H1 (cell line): ENCODE results near the gene RERE. TPM values are rescaled to one million over a fixed set of nuclear protein-coding genes. Genes with fewer than 3 reads are reported as not detected.

Experiments
- CTCF ChIA-PET: fragments of 300-600 bp; sonication (Branson Sonifier 250); formaldehyde crosslinking; loops from one replicate; lab custom pipeline; 2021; ENCODE audit not compliant: partially characterized antibody; lab: Charles Lee
- POLR2A ChIA-PET: fragments of 300-600 bp; sonication (Branson Sonifier 250); formaldehyde crosslinking; loops from one replicate; lab custom pipeline; 2021; ENCODE audit warnings: inconsistent platforms; ENCODE audit not compliant: partially characterized antibody; lab: Charles Lee
- DNase-seq, 2 experiments: peaks; one replicate each; pipeline versions ENCODE4 v3.0.0 to v3.0.0-alpha.2; 2010 to 2022; ENCODE audit warnings: low spot score in 2 of 2, low read depth in 1 of 2, mixed read lengths in 1 of 2
- FAIRE-seq: peaks from 2 replicates; lab custom pipeline; 2011; peaks lifted over from hg19 to GRCh38; lab: Jason Lieb, UNC
- H2AFZ ChIP-seq: 2 replicates; pipeline ENCODE4 v1.8.1; 2012; ENCODE audit warnings: low read length, inconsistent platforms
- H2AK5ac ChIP-seq: 2 replicates; pipeline ENCODE4 v1.6.1; 2013; ENCODE audit warnings: low read depth, low read length
- H2BK120ac ChIP-seq: replicated peaks from 2 replicates; pipeline ENCODE3; 2013; ENCODE audit warnings: low read depth, low read length, inconsistent platforms
- H2BK12ac ChIP-seq: 2 replicates; pipeline ENCODE4 v1.6.1; 2013; ENCODE audit warnings: low read depth, low read length
- H2BK15ac ChIP-seq: 2 replicates; pipeline ENCODE4 v1.6.1; 2013; ENCODE audit warnings: low read length
- H2BK20ac ChIP-seq: 2 replicates; pipeline ENCODE4 v1.6.1; 2013; ENCODE audit warnings: low read length
- H2BK5ac ChIP-seq: 2 replicates; pipeline ENCODE4 v1.6.1; 2013; ENCODE audit warnings: low read depth, low read length
- H3K14ac ChIP-seq: 2 replicates; pipeline ENCODE4 v1.6.1; 2013; ENCODE audit warnings: inconsistent platforms; ENCODE audit not compliant: insufficient read length
- H3K18ac ChIP-seq: 2 replicates; pipeline ENCODE4 v1.6.1; 2013; ENCODE audit warnings: low read length; ENCODE audit errors: extremely low read depth
- H3K23ac ChIP-seq: 2 replicates; pipeline ENCODE4 v1.6.1; 2013; ENCODE audit warnings: inconsistent platforms; ENCODE audit not compliant: insufficient read length
- H3K23me2 ChIP-seq: 2 replicates; pipeline ENCODE4 v1.6.1; 2013; ENCODE audit warnings: low read depth, low read length
- H3K27ac ChIP-seq: 2 replicates; pipeline ENCODE4 v1.6.1; 2011; ENCODE audit warnings: low read depth, low read length, inconsistent platforms
- H3K27me3 ChIP-seq, 4 experiments: replicated peaks in 1 of 4; 1 replicate in 1 of 4; 2 replicates in 3 of 4; pipeline versions ENCODE4 v1.6.1 to v1.8.1; 2011 to 2013; ENCODE audit warnings: low read length in 3 of 4, mild to moderate bottlenecking in 3 of 4, inconsistent platforms in 2 of 4, mixed read lengths in 2 of 4, moderate library complexity in 1 of 4; ENCODE audit not compliant: control insufficient read depth in 3 of 4, insufficient read depth in 3 of 4; ENCODE audit errors: extremely low read depth in 1 of 4
- H3K36me3 ChIP-seq, 4 experiments: 2 replicates each; pipeline versions ENCODE4 v1.6.1 to v1.8.1; 2011 to 2013; ENCODE audit warnings: mild to moderate bottlenecking in 4 of 4, low read length in 3 of 4, moderate library complexity in 2 of 4, control low read depth in 1 of 4, inconsistent platforms in 1 of 4; ENCODE audit not compliant: insufficient read depth in 4 of 4, control insufficient read depth in 2 of 4
- H3K4ac ChIP-seq: replicated peaks from 2 replicates; pipeline ENCODE3; 2013; ENCODE audit warnings: low read length, low read depth, mixed read lengths, inconsistent platforms; ENCODE audit not compliant: insufficient read length
- H3K4me1 ChIP-seq, 4 experiments: replicated peaks in 1 of 4; 1 replicate in 1 of 4; 2 replicates in 3 of 4; pipeline versions ENCODE4 v1.6.1 to v1.8.1; 2011 to 2013; ENCODE audit warnings: low read length in 3 of 4, inconsistent platforms in 2 of 4, mixed read lengths in 1 of 4; ENCODE audit not compliant: insufficient read depth in 4 of 4, control insufficient read depth in 3 of 4
- H3K4me2 ChIP-seq, 2 experiments: 2 replicates each; pipeline versions ENCODE4 v1.6.1 to v1.8.1; 2011 to 2013; ENCODE audit warnings: low read depth in 2 of 2, low read length in 2 of 2, control low read depth in 1 of 2, inconsistent platforms in 1 of 2, mild to moderate bottlenecking in 1 of 2; ENCODE audit not compliant: insufficient read depth in 1 of 2
- H3K4me3 ChIP-seq, 4 experiments: fragments of 200-600, 300-600 bp in 1 of 4; sonication (generic), shearing (Covaris generic), sonication (Bioruptor Twin) in 1 of 4; 2 replicates each; pipeline versions ENCODE4 v1.5.1 to v1.8.1; 2011 to 2016; ENCODE audit warnings: low read length in 4 of 4, low read depth in 3 of 4, control low read depth in 2 of 4, inconsistent platforms in 2 of 4, mild to moderate bottlenecking in 2 of 4, mixed read lengths in 1 of 4, moderate library complexity in 1 of 4; ENCODE audit not compliant: insufficient read depth in 2 of 4; ENCODE audit errors: extremely low read depth in 1 of 4
- H3K56ac ChIP-seq: replicated peaks from 2 replicates; pipeline ENCODE3; 2013; ENCODE audit warnings: low read depth, mild to moderate bottlenecking, mixed read lengths, low read length, inconsistent platforms; ENCODE audit not compliant: insufficient read length
- H3K79me1 ChIP-seq: 2 replicates; pipeline ENCODE4 v1.6.1; 2013; ENCODE audit warnings: low read depth, low read length, control low read depth
- H3K79me2 ChIP-seq, 2 experiments: 2 replicates each; pipeline versions ENCODE4 v1.6.1 to v1.8.1; 2012 to 2013; ENCODE audit warnings: low read length in 2 of 2, mild to moderate bottlenecking in 2 of 2, inconsistent platforms in 1 of 2; ENCODE audit not compliant: insufficient read depth in 2 of 2, control insufficient read depth in 1 of 2
- H3K9ac ChIP-seq, 4 experiments: replicated peaks in 1 of 4; 1 replicate in 1 of 4; 2 replicates in 3 of 4; pipeline versions ENCODE4 v1.6.1 to v1.8.1; 2011 to 2013; ENCODE audit warnings: low read depth in 3 of 4, low read length in 3 of 4, control low read depth in 2 of 4, mild to moderate bottlenecking in 2 of 4, moderate library complexity in 2 of 4, inconsistent platforms in 1 of 4; ENCODE audit errors: extremely low read depth in 1 of 4
- H3K9me3 ChIP-seq, 2 experiments: 2 replicates each; pipeline versions ENCODE4 v1.6.1 to v1.8.1; 2012 to 2013; ENCODE audit warnings: mild to moderate bottlenecking in 2 of 2, moderate library complexity in 2 of 2, control low read depth in 1 of 2, inconsistent platforms in 1 of 2, low read depth in 1 of 2, low read length in 1 of 2, mixed read lengths in 1 of 2; ENCODE audit not compliant: insufficient read depth in 2 of 2
- H4K20me1 ChIP-seq, 2 experiments: replicated peaks in 1 of 2; 2 replicates each; pipeline versions ENCODE3 to v1.8.1; 2011 to 2013; ENCODE audit warnings: inconsistent platforms in 2 of 2, low read length in 2 of 2, mild to moderate bottlenecking in 1 of 2; ENCODE audit not compliant: insufficient read depth in 2 of 2, control insufficient read depth in 1 of 2
- H4K5ac ChIP-seq: 2 replicates; pipeline ENCODE4 v1.6.1; 2013; ENCODE audit warnings: low read length, low read depth, mixed read lengths, inconsistent platforms; ENCODE audit not compliant: insufficient read length
- H4K8ac ChIP-seq: 2 replicates; pipeline ENCODE4 v1.8.0; 2013; ENCODE audit warnings: mild to moderate bottlenecking, moderate library complexity, low read length, inconsistent platforms; ENCODE audit not compliant: insufficient read depth; ENCODE audit errors: extremely low read depth
- H4K91ac ChIP-seq: replicated peaks from 2 replicates; pipeline ENCODE3; 2013; ENCODE audit warnings: low read length, mixed read lengths, inconsistent platforms; ENCODE audit not compliant: insufficient read length
- CHD1 ChIP-seq: IDR thresholded peaks from 2 replicates; pipeline ENCODE4 v1.6.1; 2012; ENCODE audit warnings: low read depth, low read length, improper control_type of control experiment
- EGR1 ChIP-seq: IDR thresholded peaks from 2 replicates; pipeline ENCODE4 v1.6.1; 2011; ENCODE audit warnings: low read depth, low read length, borderline replicate concordance
- NANOG ChIP-seq: IDR thresholded peaks from 2 replicates; pipeline ENCODE4 v1.6.1; 2011; ENCODE audit warnings: low read length, low read depth, mild to moderate bottlenecking, inconsistent platforms; ENCODE audit not compliant: insufficient read depth, poor library complexity, severe bottlenecking
- POU5F1 ChIP-seq: IDR thresholded peaks from 2 replicates; pipeline ENCODE4 v1.6.1; 2011; ENCODE audit warnings: low read depth, mild to moderate bottlenecking, low read length, moderate library complexity
- RAD21 ChIP-seq, 2 experiments: IDR thresholded peaks in 1 of 2; conservative IDR thresholded peaks in 1 of 2; 2 replicates each; pipeline ENCODE4 v1.6.1; 2011; ENCODE audit warnings: low read depth in 2 of 2, low read length in 2 of 2, improper control_type of control experiment in 1 of 2, inconsistent platforms in 1 of 2, mild to moderate bottlenecking in 1 of 2, moderate library complexity in 1 of 2
- SIN3A ChIP-seq, 2 experiments: IDR thresholded peaks in 1 of 2; conservative IDR thresholded peaks in 1 of 2; 2 replicates each; pipeline ENCODE4 v1.6.1; 2011 to 2012; ENCODE audit warnings: low read length in 2 of 2, improper control_type of control experiment in 1 of 2, low read depth in 1 of 2, mild to moderate bottlenecking in 1 of 2
- WGBS, 2 experiments: shearing (Covaris generic) in 1 of 2; methylation state at CpG; one replicate each; pipeline versions ENCODE4 v1.1.6 to v1.1.7; 2013 to 2015; ENCODE audit warnings: low lambda C conversion rate in 2 of 2, mixed read lengths in 2 of 2, inconsistent platforms in 1 of 2, low coverage in 1 of 2, missing lambda C conversion rate in 1 of 2; ENCODE audit not compliant: insufficient replicate concordance in 2 of 2, insufficient coverage in 1 of 2, insufficient read length in 1 of 2; ENCODE audit errors: extremely low coverage in 1 of 2, missing lambda C conversion rate in 1 of 2; 5-methylcytosine and 5-hydroxymethylcytosine counted together
- polyA plus RNA-seq, 7 experiments: library from polyadenylated mRNA; depleted of rRNA in 3 of 7; stranded (reverse) in 5 of 7; unstranded in 2 of 7; fragments of >200 nt in 5 of 7; fragments of 200-250 nt in 2 of 7; gene quantifications; 1 replicate in 5 of 7; 2 replicates in 1 of 7; 4 replicates in 1 of 7; pipeline versions ENCODE4 v1.2.1 to v1.2.3, GENCODE V29; 2011 to 2013; ENCODE audit warnings: missing spikeins in 2 of 7, mixed read lengths in 2 of 7
- total RNA-seq: library from RNA; stranded (reverse); fragmentation: NEBNext Ultra II Directional; extraction: Animal tissue kit (Norgen Biotek cat#: 25700); gene quantifications from 2 replicates; pipeline ENCODE4 v1.2.1, GENCODE V29; 2021

RERE gene
- total and polyA plus RNA-seq, 2 of the 8 experiments (the other 6 are each of a cell fraction or from before 2014, with no cell fraction given): 15.3 to 142 TPM

DNA sequence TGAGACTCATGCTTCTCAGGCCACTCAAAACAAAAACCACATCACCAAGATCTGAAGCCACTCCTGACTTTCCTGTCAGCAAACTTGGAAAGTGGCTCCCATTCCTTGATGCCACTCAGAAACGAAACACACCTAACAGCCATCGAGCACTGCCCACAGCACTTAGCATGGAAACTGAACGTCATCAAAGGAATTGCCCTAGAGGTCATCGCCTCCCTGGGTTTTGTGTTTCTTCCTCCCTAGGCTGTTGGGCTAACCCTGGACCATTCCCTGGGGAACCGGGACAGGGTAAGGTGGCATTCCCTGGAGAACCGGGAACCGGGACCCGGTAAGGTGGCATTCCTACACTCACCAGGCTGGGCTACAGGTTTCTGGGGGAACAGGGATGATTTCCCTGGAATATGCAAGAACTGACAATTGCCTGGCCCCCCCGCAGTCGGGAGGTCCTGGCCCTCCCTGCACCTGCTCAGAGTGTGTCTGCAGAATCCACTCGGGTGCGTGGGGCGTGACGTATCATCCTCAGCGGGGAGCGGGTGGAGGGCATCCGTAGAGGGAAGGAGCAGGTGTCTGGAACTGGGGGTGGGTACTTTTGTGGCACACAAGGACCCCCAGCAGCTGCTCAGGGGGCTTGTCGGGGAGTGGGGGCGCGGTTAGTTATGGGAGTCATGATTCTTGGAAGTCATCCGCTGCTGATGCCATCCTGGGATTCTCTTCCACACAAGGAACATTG is 469.2 kb downstream of the RERE start:
- Histone ChIP-seq H3K14ac (no peak overlapping the region), H3K56ac (no peak overlapping the region), H3K4me2 (no peak overlapping the region), H4K91ac (no peak overlapping the region), H2BK20ac (no peak overlapping the region), H3K18ac (no peak overlapping the region), H2AK5ac (no peak overlapping the region), H2BK5ac (no peak overlapping the region), H3K23ac (no peak overlapping the region), H4K20me1 (peaks cover 2 to 6% of the 10 kb centered on the region in 2 experiments), H3K27ac (no peak overlapping the region), H3K9me3 (no peaks in the 10 kb centered on the region)
- no peak for FAIRE-seq
- no peak for TF ChIP-seq EGR1
- TF ChIP-seq NANOG: no peak
- no peak for TF ChIP-seq SIN3A (conservative IDR thresholded peaks at IDR 0.05 in 1 of 2, IDR thresholded peaks at IDR 0.05 in 1 of 2; ENCODE audit: low read depth in 1 of 2, low read length in 2 of 2)
- no peak for TF ChIP-seq RAD21 (IDR thresholded peaks at IDR 0.05 in 1 of 2, conservative IDR thresholded peaks at IDR 0.05 in 1 of 2; ENCODE audit: low read depth in 2 of 2, low read length in 2 of 2)
- TF ChIP-seq CHD1: no peak
- TF ChIP-seq POU5F1: no peak
- TF ChIP-seq, all 59 proteins: peak for 0
- H2AFZ ChIP-seq: no peak overlapping the region
- CTCF ChIA-PET: interaction anchor here (0.6 to 7.6 kb wide), 23 partner anchors 11 to 1058 kb away, joined by 3 to 73 read pairs (median 4); partner anchors contain the start of gene SLC45A1
- no peak overlapping the region for H3K4ac ChIP-seq
- no peak overlapping the region for H2BK15ac ChIP-seq
- H3K4me1 ChIP-seq: peaks cover 0 to 11% (median 3%) of the 10 kb centered on the region in 4 experiments; a peak in 5 of 7 replicates
- H3K36me3 ChIP-seq: no peaks in the 10 kb centered on the region
- peaks cover 9% of the 10 kb centered on the region; the same call in 1 of the 2 replicates for H3K23me2 ChIP-seq
- 88% methylated on average over 19 of the region's 21 CpGs; no CpG with 5 or more reads in 1 of the 2 experiments for WGBS, 2 experiments
- no peaks in the 10 kb centered on the region for H3K79me1 ChIP-seq
- no peak overlapping the region for H2BK12ac ChIP-seq
- no peak overlapping the region for H2BK120ac ChIP-seq
- DNase-seq: no peak
- no peak overlapping the region for H3K4me3 ChIP-seq
- no peak overlapping the region for H4K8ac ChIP-seq
- no peaks in the 10 kb centered on the region for H3K79me2 ChIP-seq
- POLR2A ChIA-PET: interaction anchor here (1.2 to 2.2 kb wide), 2 partner anchors 11 to 16 kb away, joined by 3 to 7 read pairs; no protein-coding TSS in a partner anchor
- no peak overlapping the region for H4K5ac ChIP-seq
- H3K9ac ChIP-seq: no peak overlapping the region
- H3K27me3 ChIP-seq: no peaks in the 10 kb centered on the region
